Neural cell (in vitro differentiated cells): ENCODE measurements around the gene ILK. TPM values are rescaled to one million over a fixed set of nuclear protein-coding genes. Genes with fewer than 3 reads are reported as not detected.

ENCODE experiments used
- H2AFZ ChIP-seq: fragments of 200-600, 300-800 bp; sonication (generic), shearing (Covaris generic); 2 replicates; pipeline ENCODE4 v1.6.0; 2014; ENCODE audit warnings: low read depth, mild to moderate bottlenecking, antibody characterized with exemption, low read length, moderate library complexity
- H3F3A ChIP-seq: fragments of 200-600 bp; shearing (Covaris generic); 2 replicates; pipeline ENCODE4 v1.6.1; 2016; ENCODE audit warnings: mild to moderate bottlenecking, moderate library complexity, mixed read lengths, antibody characterized with exemption, low read length; ENCODE audit not compliant: insufficient read depth, poor library complexity, severe bottlenecking
- H3K27ac ChIP-seq: fragments of 200-600, 300-800 bp; sonication (generic), shearing (Covaris generic); 2 replicates; pipeline ENCODE4 v1.5.1; 2014; ENCODE audit warnings: mild to moderate bottlenecking, low read length, moderate library complexity
- H3K27me3 ChIP-seq: fragments of 300-800, 200-600 bp; sonication (generic), shearing (Covaris generic); 2 replicates; pipeline ENCODE4 v1.6.0; 2014; ENCODE audit warnings: mild to moderate bottlenecking, low read depth, low read length, moderate library complexity; ENCODE audit not compliant: insufficient read depth
- H3K36me3 ChIP-seq: fragments of 300-800, 200-600 bp; sonication (generic), shearing (Covaris generic); 2 replicates; pipeline ENCODE4 v1.5.1; 2014; ENCODE audit warnings: mild to moderate bottlenecking, antibody characterized with exemption, low read length, moderate library complexity; ENCODE audit not compliant: insufficient read depth
- H3K4me2 ChIP-seq: fragments of 300-800, 200-600 bp; sonication (generic), shearing (Covaris generic); 2 replicates; pipeline ENCODE4 v1.6.0; 2014; ENCODE audit warnings: mild to moderate bottlenecking, low read length
- H3K4me3 ChIP-seq: fragments of 300-800, 200-600 bp; sonication (generic), shearing (Covaris generic); 2 replicates; pipeline ENCODE4 v1.5.1; 2014; ENCODE audit warnings: mild to moderate bottlenecking, low read length, moderate library complexity
- H3K79me2 ChIP-seq: fragments of 200-600 bp; shearing (Covaris generic); replicated peaks from 2 replicates; pipeline ENCODE4 v1.6.0; 2014; ENCODE audit warnings: mild to moderate bottlenecking, low read length, moderate library complexity; ENCODE audit not compliant: insufficient read depth
- H3K9ac ChIP-seq: fragments of 300-800, 200-600 bp; sonication (generic), shearing (Covaris generic); 2 replicates; pipeline ENCODE4 v1.6.1; 2016; ENCODE audit warnings: mild to moderate bottlenecking, low read length, mixed read lengths
- H3K9me2 ChIP-seq: fragments of 200-600 bp; shearing (Covaris generic); 2 replicates; pipeline ENCODE4 v1.6.1; 2016; ENCODE audit warnings: mild to moderate bottlenecking, low read length, mixed read lengths; ENCODE audit not compliant: insufficient read depth
- H3K9me3 ChIP-seq: fragments of 200-600, 300-800 bp; sonication (generic), shearing (Covaris generic); 2 replicates; pipeline ENCODE4 v1.6.1; 2016; ENCODE audit warnings: mild to moderate bottlenecking, mixed run types, low read length, moderate library complexity, mixed read lengths
- H4K20me1 ChIP-seq: fragments of 200-600 bp; shearing (Covaris generic); 2 replicates; pipeline ENCODE4 v1.6.1; 2016; ENCODE audit warnings: mild to moderate bottlenecking, mixed run types; ENCODE audit not compliant: insufficient read depth
- CTCF ChIP-seq: fragments of 450-650 bp; IDR thresholded peaks from 2 replicates; pipeline ENCODE4 v1.5.1; 2014; ENCODE audit warnings: antibody characterized with exemption, mild to moderate bottlenecking, moderate library complexity; ENCODE audit not compliant: poor library complexity, severe bottlenecking
- EP300 ChIP-seq: fragments of 450-650 bp; conservative IDR thresholded peaks from 2 replicates; pipeline ENCODE4 v1.6.1; 2014; ENCODE audit warnings: antibody characterized with exemption, mild to moderate bottlenecking, moderate library complexity; ENCODE audit not compliant: poor library complexity, severe bottlenecking
- EZH2 ChIP-seq: fragments of 200-600, 300-800 bp; shearing (Covaris generic), sonication (generic); IDR thresholded peaks from 2 replicates; pipeline ENCODE4 v1.6.1; 2014; ENCODE audit warnings: antibody characterized with exemption, low read length, borderline replicate concordance, mild to moderate bottlenecking; ENCODE audit not compliant: insufficient read depth, poor library complexity, severe bottlenecking
- MXI1 ChIP-seq: fragments of 450-650 bp; conservative IDR thresholded peaks from 2 replicates; pipeline ENCODE4 v1.6.1; 2014; ENCODE audit warnings: antibody characterized with exemption, mild to moderate bottlenecking; ENCODE audit not compliant: poor library complexity, severe bottlenecking
- POLR2AphosphoS5 ChIP-seq: IDR thresholded peaks from 2 replicates; pipeline ENCODE4 v1.6.1; 2012
- RAD21 ChIP-seq: fragments of 450-650 bp; conservative IDR thresholded peaks from 2 replicates; pipeline ENCODE4 v1.6.1; 2014; ENCODE audit warnings: antibody characterized with exemption, mild to moderate bottlenecking, moderate library complexity
- REST ChIP-seq: IDR thresholded peaks from 2 replicates; pipeline ENCODE4 v1.6.1; 2012; ENCODE audit warnings: borderline replicate concordance
- SMC3 ChIP-seq: fragments of 450-650 bp; conservative IDR thresholded peaks from 2 replicates; pipeline ENCODE4 v1.6.1; 2014; ENCODE audit warnings: antibody characterized with exemption, mild to moderate bottlenecking, moderate library complexity; ENCODE audit not compliant: poor library complexity
- TAF1 ChIP-seq: IDR thresholded peaks from 2 replicates; pipeline ENCODE4 v1.6.1; 2012; ENCODE audit warnings: low read depth
- polyA plus RNA-seq: library from polyadenylated mRNA; depleted of rRNA; stranded (reverse); fragments of >200 nt; gene quantifications from 2 replicates; pipeline ENCODE4 v1.2.3, GENCODE V29; 2014

Gene ILK
- polyA plus RNA-seq, 1 donor from 2014 or later = 68.8 TPM

GRCh38 chr11:6606471-6607189 lies 3.1 kb downstream of the ILK start:
- H3K9ac ChIP-seq = no peak overlapping the region
- peaks cover 47% of the 10 kb centered on the region for H3K79me2 ChIP-seq
- no peak overlapping the region for H3K27ac ChIP-seq
- TF ChIP-seq RAD21 = no peak
- TF ChIP-seq MXI1 = no peak
- no peak for TF ChIP-seq CTCF
- no peak for TF ChIP-seq POLR2AphosphoS5
- no peak for TF ChIP-seq TAF1
- TF ChIP-seq EZH2 = no peak
- no peak for TF ChIP-seq REST
- TF ChIP-seq EP300 = no peak
- TF ChIP-seq SMC3 = no peak
- H3K4me3 ChIP-seq = peak overlapping the region; percentile 19
- no peaks in the 10 kb centered on the region for H3K9me2 ChIP-seq
- H3F3A ChIP-seq = peaks cover 5% of the 10 kb centered on the region
- H2AFZ ChIP-seq = no peak overlapping the region
- H3K27me3 ChIP-seq = no peaks in the 10 kb centered on the region
- H4K20me1 ChIP-seq = no peaks in the 10 kb centered on the region
- H3K9me3 ChIP-seq = no peaks in the 10 kb centered on the region
- no peak overlapping the region for H3K4me2 ChIP-seq
- H3K36me3 ChIP-seq = no peaks in the 10 kb centered on the region

- H3K9me2 ChIP-seq = no peaks in the 10 kb centered on the region
- H2AFZ ChIP-seq = no peak overlapping the region
- no peak overlapping the region for H3K27ac ChIP-seq
- no peaks in the 10 kb centered on the region for H4K20me1 ChIP-seq
- no peak overlapping the region for H3K4me2 ChIP-seq
- no peaks in the 10 kb centered on the region for H3K27me3 ChIP-seq
- no peak overlapping the region for H3K9ac ChIP-seq
- TF ChIP-seq EZH2 (no peak), RAD21 (no peak), SMC3 (no peak), EP300 (no peak), REST (no peak)
- H3K9me3 ChIP-seq = no peaks in the 10 kb centered on the region
- H3K79me2 ChIP-seq = peaks cover 41% of the 10 kb centered on the region
- H3K36me3 ChIP-seq = no peaks in the 10 kb centered on the region
- H3K4me3 ChIP-seq = peak overlapping the region; percentile 19
- peaks cover 5% of the 10 kb centered on the region for H3F3A ChIP-seq
Measured at GRCh38 chr11:6607190-6607795, 3.7 kb downstream of the ILK start.
